Stimulated activated CD8-positive, alpha-beta memory T cell treated with anti-CD3 and anti-CD28 coated beads, Interleukin-7, amount 100 ng/mL, for 4 hours (primary cell): ENCODE results near the gene NBDY.

Source experiments
- DNase-seq, 2 donors: peaks; one replicate each; pipeline ENCODE4 v3.0.0-alpha.2; 2020; ENCODE audit warnings: low read depth in 2 of 2

Gene NBDY

GRCh38 chrX:56785442-56785841 lies 56.4 kb downstream of the NBDY start:
- DNase-seq = no peak

- DNase-seq = no peak
Measured at GRCh38 chrX:56786889-56787733, 58.1 kb downstream of the NBDY start.

DNA sequence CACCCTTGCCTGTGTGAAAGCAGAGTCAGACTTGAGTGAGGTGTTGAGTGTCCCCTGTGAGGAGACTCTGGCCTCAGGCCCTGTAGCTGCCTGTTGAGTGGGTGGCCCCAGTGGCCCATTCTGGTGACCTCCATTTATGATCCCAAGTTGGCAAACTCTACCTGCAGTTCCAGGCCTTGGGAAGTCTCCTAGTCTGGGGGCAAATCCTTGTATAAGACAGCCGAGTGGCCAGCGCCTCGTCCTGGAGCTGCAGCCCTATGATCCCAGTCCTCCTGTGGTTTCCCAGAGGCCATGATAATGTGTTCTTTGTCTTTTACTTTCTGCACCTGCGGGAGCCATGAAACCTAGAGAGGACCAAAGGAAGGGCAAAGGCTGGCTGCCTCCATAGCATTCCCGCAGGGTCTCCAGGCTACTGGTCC lies 58.7 kb downstream of the NBDY start:
- no peak for DNase-seq

DNA sequence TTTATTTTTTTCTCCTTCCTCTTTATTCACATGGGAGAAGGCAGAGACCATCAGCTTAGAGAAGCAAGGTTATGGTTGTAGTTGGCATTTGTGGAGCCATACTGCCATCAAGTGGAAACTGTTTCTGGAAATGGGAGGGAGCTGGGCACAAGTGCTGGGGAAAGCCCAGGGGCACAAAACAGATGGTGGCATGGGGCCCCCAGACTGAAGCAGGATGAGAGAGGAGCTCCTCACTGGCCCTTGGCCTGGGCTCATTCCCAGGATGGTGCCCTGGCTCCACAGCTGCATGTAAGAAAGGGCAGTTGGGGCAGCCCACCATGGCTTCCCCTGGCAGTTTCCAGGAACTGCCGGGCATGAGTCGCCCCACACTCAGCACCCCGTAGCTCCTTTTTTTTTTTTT lies 59.2 kb downstream of the NBDY start:
- DNase-seq = no peak

DNA sequence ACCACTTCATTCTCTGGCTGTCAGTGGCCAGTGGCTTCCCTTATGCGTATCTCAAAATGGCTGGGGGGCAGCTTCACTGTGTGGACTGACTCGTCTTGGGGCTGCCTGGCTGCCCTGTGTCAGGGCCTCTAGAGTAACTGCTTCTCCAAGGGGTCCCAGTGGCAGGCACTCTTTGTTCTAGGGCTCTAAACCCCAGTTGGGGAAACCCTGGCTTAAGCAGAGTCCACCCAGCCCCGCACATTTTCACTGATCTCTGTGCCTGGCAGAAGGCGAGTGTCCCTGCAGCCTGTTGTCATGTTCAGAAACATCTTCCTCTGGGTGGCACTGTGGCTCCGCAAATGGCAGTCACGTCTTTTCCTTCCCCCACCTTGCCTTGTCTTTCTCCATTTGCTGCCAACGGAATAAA lies 59.7 kb downstream of the NBDY start:
- DNase-seq = peak in 1 of 2 donors; percentile 49

GRCh38 chrX:56789518-56790070 lies 60.6 kb downstream of the NBDY start:
- DNase-seq = no peak

DNA sequence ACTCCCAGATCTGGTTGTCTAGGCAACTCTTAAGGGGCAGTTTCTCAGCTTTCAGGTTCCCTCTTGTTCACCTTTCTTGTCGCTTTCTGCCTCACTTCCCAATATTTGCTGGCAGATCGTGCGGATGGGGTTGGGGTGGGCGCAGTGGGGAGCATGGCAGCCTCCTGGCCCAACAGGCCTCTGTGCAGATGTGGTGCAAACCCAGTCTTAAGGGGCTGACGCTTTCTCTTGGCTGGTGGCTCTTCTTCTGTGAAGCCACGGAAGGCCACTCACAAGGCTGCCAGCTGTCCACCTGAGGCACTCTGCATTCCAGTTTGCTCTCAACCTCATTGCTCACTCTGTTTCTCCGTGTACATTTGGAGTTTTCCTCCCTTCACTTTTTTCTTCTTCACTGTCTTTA lies 61.7 kb downstream of the NBDY start:
- no peak for DNase-seq

GRCh38 chrX:56791456-56791855 lies 62.4 kb downstream of the NBDY start:
- no peak for DNase-seq

DNA sequence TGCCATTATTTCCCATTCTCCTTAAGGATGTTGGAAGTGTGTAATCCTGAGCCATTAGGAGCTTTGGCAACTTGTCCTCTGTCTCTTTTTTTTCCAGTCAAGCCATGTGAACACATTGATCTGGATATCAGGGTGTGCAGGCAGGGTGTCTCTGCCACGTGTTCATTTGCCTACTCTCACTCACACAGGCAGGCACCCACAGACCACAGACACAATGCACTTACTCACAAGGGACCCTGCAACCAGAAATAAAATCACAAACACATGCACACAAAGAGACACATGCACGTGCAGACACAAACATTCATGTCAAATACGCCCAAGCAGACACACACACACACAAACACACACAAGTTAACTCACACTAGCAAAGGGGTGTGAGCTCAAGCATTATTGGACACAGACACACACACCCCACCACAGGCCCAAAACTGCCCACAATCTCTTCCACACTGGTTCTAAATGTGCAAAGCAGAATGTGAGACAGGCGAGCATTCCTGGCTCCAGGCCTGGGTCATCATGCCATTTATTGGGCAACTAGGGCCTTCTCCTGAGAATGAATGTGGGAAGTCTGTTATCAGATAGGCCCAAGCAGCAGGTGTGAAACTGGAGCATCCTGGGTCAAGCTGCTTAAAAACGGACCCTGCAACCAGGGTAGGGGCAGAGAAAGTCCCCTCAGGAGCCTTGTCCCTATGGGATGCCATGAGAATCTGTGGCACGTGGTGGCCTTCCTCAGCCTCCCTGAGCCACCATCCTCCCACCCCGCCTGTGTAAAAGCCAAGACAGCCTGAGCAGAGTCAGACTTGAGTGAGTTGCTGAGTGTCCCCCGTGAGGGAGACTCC lies 63.4 kb downstream of the NBDY start:
- DNase-seq = no peak

GRCh38 chrX:56793112-56793430 lies 64.0 kb downstream of the NBDY start:
- DNase-seq = no peak

DNA sequence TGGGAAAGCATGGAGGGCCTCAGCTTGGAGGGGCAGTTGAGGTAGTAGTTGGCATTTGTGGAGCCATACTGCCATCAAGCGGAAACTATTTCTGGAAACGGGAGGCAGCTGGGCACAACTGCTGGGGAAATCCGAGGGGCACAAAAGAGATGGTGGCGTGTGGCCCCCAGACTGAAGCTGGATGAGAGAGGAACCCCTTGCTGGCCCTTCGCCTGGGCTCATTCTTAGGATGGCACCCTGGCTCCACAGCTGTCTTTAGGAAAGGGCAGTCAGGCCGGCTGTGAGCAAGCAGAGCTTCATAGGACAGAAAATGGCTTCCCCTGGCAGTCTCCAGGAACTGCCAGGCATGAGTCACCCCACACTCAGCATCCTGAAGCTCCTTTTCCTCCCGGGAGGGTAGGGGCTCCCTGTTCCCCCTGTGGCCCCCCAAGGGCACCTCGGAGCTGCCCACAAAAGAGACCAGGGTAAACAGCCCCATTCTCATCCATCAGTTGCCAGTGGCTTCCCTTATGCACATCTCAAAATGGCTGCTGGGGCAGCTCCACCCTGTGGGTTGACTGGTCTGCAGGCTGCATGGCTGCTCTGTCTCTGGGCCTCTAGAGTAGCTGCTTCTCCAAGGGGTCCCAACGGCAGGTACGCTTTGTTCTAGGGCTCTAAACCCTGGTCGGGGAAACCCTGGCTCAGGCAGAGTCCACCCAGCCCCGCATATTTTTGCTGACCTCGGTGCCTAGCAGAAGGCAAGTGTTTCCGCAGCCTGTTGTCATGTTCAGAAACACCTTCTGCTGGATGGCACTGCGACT lies 64.7 kb downstream of the NBDY start:
- no peak for DNase-seq

DNA sequence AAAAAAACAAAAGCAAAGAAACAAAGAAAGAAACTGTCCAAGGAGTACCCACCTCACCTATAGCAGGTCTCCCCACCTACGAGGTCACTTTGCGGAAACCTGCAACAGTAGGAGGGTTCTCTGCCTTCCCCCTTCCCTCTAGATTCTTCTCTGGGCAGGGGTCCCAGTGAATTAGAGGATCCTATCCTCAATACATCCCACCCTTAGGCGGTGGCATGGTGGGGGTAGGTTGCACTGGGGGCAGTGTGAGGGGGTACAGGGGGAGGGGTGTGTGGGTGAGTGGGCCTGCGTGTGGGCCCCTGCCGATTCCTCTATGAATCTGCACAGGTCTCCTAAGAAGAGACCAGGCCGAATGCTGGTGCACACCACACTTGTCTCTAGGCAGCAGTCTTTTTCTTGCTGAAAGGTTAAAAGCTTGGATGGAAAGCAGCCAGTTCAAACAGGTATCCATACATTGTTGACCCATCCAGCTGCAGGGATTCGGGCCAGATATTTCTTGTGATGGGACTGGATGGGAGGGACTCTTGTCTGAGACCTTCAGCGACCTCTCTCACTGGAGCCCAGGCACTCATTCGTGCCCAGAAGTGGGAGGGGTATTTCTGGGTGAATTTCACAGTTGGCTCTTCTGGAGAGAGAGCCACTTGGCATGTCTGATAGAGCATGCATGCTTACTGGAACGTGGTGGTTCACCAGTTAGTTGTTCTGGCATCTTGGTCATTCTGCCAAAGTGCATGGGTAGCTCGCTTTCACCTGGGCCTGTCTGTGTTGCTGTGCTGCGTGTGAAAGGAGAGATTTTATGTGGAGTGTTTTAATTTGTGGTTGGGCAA lies 65.6 kb downstream of the NBDY start:
- DNase-seq = no peak

DNA sequence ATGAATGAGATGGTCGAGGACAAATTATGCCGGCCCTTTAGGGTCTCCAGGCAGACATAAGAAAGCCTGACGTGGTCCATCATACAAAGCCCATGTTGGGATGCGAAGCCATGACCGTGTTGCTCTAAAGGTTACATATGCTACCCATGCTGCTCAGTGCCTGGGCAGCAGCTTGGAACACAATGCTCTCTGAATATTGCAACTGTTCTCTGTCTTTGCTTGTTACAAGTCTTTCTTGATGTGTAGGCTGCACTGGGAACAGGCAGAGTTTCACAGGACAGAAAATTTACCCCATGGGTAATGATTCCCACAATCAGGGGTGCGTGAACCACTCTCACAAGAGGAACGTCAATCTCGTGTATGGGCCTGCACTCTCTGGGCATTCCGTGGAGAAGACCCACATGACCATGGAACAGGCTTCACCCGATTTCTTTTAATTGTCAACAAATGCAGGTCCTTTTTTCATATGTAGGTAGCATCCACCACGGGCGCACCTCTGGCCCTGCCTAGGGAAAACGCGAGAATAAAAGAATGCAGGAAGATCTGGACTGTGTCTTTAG lies 66.3 kb downstream of the NBDY start:
- DNase-seq = no peak

- DNase-seq = no peak
Measured at GRCh38 chrX:56796641-56797395, 67.8 kb downstream of the NBDY start.

- no peak for DNase-seq
Measured at GRCh38 chrX:56797574-56798338, 68.7 kb downstream of the NBDY start.

DNA sequence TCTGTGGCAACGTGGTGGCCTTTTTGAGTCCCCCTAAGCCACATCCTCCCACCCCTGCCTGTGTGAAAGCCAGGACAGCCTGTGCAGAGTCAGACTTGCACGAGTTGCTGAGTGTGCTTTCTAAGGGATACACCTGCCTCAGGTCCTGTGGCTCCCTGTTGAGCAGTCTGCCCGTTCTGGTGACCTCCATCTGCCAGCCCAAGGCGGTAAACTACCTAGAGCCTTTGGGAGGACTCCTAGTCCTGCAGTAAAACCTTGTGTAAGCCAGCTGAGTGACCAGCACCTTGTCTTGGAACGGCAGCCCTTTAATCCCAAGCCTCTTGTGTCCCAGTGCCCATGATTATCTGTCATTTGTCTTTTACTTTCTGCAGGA lies 69.3 kb downstream of the NBDY start:
- no peak for DNase-seq

GRCh38 chrX:56798866-56799758 lies 70.1 kb downstream of the NBDY start:
- DNase-seq = no peak

GRCh38 chrX:56800307-56800706 lies 71.3 kb downstream of the NBDY start:
- DNase-seq = no peak
